ENCODE data around the gene MEGF11.

MEGF11 gene

GRCh38 chr15:66212563-66212921, 41.0 kb downstream of the MEGF11 start:
- no peak for DNase-seq

DNA sequence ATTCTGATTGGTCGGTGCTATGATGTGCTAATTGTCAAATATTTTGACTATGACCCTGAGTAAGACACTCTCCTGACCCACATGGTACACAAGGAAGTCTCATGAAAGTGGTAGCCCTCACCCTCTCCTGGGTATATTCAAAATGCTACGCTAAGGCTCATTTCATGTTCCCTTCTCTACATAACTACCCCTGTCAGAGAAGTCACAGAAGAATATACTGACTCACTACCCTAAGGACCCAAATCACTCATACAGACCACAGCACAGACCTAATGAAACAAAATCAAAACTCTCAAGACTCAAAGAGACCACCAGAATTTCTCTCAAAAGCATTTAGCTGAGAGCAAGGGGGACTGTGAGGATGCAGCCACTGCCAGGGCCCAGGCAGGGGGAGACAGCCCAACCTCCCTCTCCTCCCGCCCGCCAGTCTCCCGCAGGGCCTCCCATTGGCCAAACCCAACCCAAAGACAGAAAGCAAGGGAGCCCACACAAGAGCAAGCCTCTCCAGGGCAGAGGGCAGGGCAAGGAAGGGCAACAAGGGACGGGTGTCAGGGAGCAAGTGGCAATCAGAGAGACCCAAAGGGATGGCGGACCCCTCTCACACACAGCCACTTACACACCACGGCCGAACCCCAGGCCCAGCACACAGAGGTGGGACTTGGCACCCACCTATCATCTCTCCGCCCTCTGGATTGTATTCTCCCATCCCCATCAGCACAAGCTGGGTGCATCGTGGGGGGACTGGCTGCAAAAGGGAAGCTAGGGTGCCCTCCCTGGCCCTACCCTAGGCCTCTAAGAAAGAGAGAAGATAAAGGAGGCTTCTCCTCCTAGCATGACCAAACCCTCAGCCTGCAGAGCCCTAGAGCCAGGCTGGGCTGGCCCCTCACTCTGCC, 41.6 kb downstream of the MEGF11 start:
- DNase-seq: no peak

DNA sequence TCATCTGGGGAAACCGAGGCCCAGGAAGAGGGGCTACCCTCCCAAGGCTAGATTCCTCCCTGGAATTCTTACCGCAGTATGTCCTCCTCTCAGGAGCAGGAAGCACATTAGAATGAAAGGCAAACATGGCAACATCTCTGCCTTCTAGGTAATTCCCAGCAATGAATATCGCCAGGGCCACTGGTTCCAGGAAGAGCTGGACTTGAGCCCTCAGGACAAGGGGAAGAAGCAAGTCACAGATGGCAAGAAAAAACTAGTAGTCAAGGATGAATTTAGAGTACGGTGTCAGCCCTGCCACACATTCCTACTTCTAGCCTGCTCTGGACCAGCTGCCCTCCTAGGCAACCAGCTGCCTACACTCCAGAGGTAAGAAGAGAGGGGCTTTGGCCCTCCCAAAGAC, 42.9 kb downstream of the MEGF11 start:
- DNase-seq: no peak

GRCh38 chr15:66198757-66199156, 54.8 kb downstream of the MEGF11 start:
- DNase-seq: no peak

DNA sequence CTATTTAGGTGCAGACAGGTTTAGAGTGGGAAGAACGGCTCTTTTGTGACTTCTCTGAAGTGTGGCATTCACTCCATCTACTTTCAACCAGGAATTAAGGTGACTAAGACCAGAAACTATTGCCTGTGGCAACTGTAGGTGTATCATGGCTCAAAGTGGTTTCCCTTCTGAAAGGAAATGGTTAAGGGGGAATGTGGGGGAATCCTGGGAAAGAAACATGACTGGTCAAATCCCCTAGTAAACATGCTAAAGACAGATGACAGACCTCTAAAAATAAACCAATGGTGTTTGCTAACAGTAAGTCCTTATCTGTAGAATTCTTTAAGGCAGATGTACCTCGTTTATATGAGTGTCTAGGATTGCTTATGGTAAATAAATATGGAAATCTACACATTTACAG, 56.9 kb downstream of the MEGF11 start:
- no peak for DNase-seq

- DNase-seq: no peak
Measured at GRCh38 chr15:66195621-66196230, 57.8 kb downstream of the MEGF11 start.

DNA sequence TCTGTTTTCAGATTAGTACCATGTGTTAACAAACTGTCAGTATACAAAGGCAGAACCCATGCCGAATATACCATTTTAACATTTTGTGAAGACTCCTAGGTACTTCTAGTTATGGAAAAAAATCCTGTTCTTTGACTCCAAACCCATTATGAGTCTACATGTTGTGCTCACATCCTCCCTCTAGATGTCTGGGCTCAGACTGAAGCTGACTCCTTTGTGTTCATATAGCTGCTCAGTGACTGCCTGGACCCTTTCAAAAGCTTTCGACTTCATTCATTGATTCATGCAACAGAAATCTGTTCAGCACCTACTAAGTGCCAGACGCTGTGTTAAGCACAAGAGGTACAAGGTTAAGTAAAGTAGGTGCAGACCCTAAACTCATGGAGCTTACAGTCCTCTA, 60.5 kb downstream of the MEGF11 start:
- DNase-seq: no peak

GRCh38 chr15:66190746-66191145, 62.8 kb downstream of the MEGF11 start:
- no peak for DNase-seq

DNA sequence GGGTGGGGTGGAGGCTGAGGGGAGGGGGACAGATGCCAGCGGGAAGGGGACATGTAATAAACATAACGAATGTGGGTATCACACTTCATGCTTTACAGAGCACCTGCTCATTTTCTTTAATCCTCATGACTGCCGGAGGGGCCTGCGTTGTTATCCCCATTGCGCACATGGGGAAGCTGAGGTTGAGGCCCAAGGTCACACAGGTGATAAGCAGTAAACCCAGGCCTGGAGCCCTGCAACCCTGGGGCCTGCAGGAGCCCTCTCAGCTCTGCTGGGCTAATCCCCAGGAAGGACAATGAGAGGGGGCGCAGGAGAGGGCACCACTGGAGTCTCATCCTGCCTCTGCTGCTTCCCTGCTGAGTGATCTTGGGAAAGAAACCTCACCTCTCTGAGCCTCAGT, 64.3 kb downstream of the MEGF11 start:
- no peak for DNase-seq

DNA sequence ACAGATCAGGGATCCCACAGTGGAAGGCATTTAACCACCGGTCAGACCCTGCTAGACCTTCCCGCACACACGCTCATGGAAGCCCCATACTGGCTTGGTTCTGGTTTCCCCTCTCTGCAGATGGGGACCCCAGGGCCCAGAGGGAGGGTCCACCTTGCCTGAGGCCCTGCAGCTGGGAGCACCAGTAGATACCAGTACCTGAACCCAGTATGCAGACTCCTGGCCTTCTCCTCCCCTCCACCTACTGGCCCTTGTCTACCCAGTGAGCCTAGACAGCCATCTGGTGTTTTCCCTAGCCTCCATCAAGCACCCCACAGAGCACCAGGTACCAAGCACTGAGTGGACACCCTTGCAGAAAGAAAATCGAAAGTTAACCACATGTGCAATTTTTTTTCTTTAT, 65.1 kb downstream of the MEGF11 start:
- no peak for DNase-seq

DNA sequence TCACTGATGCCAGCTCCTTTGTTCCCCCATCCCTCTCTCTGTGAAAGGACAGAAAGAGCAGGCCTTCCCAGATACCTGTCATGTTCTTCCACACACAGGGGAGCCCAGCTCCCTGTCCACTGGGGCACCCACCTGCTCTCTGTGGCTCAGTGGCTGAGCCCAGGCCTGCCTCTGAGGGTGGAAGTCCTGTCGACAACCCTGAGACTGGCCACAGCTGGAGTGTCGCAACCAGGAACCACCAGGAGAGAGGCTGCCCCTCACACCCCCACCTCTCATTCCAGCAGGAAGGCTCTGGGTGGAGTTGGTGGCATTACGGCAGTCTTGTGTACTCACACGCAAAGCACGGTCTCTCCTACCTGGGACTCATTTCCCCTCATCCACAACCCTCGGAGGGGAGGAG, 66.3 kb downstream of the MEGF11 start:
- no peak for DNase-seq

DNA sequence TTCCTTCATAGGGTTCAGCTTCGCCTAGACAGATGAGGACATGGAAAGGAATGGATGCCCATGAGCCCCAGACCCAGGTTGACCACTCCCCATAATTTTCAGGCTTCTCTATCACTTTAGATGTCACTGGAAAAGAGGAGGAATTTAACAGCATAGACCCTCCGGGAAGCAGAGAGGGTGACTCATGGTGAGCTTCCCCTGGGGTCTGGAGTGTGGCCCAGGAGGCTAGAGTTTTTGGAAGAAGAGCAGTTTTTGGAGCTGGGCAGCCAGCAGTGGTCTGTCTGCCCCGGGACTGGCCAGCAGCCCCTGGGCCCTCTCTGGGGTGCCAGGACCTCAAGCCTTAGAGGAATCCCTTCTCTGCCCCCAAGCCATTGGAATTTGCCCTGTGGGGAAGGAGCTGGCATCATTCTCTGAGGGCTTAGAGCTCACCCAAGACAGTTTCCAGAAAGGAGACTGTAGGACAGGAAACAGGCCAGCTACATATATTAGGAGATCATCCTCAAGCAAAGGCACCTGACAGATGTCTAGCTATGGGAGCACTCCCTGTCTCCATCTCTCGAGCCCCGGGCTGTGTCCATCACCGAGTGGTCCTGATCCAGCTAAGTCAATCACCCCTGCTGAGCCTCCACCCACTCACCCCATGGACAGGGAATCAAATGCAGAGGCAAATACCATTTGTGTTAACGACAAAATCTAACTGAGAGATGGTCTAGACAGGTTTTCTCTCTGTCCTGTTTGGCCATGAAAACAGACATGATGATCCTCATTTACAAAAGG, 67.3 kb downstream of the MEGF11 start:
- DNase-seq: no peak

GRCh38 chr15:66184936-66185790, 68.4 kb downstream of the MEGF11 start:
- DNase-seq: no peak

- DNase-seq: no peak
Measured at GRCh38 chr15:66184492-66184891, 69.1 kb downstream of the MEGF11 start.

DNA sequence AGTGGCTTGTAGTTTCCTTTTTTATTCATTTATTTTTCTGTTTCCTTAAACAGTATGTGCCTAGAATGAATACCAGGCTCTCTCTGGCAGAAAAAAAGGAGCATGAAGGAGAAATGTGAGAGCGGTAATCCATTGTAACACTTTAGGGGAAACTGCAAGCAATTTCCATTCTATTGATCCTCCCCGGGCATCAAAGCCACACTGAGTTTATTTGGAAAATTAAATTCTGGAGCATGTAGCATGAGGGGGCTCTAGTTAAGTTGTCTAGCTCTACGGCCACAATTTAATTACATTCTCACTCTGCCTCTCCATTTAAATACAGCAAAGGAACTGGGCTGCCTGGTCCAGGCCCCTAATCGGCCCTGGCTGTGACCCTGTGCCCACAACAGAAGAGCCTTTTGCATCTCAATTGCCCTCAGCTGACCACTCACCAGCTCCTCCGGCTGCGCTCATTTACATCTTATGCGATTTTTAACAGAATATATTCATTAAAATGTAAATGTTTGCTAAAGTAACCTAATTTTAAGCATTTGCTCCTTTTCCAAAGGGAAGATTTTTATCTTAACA, 72.9 kb downstream of the MEGF11 start:
- no peak for DNase-seq

GRCh38 chr15:66178531-66178910, 75.0 kb downstream of the MEGF11 start:
- no peak for DNase-seq

- no peak for DNase-seq
Measured at GRCh38 chr15:66172324-66172980, 81.1 kb downstream of the MEGF11 start.

DNA sequence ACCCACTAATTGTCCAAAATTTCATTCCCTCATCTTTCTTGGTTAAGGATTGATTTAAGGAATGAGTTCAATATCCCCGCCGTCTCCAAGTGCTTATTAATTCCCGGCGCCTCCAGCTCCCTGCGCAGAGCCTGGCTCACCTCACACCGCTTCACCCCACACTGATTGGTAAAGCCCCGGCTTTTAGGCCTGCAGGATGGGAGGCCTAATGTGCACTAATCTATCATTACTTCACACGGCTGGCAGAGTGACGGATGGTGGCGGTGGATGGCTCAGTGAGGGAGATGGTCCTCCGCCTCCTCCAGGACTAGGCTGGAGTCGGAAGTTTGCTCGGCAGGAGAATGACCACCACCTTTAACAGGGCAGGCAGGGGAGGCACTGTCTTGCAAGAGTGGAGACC, 81.7 kb downstream of the MEGF11 start:
- DNase-seq: no peak

DNA sequence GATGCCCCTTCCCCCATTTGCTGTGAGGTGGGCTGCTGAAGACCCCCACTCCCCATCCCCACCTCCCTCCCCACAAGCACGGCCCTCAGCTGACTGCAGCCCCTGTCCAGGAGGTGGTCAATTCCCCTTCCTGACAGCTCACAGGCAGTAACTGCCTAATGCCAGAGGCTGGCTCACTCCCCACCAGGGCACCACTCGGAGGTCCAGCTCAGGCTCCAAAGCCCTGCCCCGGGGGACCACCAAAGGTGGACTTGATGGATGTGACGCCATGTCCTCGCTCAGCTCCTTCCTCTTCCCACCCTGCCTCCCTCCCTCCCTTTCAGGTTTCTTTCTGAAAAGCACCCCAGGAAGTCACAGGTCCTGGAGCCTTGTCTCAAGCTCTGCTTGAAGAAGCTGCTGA, 82.8 kb downstream of the MEGF11 start:
- DNase-seq: no peak

DNA sequence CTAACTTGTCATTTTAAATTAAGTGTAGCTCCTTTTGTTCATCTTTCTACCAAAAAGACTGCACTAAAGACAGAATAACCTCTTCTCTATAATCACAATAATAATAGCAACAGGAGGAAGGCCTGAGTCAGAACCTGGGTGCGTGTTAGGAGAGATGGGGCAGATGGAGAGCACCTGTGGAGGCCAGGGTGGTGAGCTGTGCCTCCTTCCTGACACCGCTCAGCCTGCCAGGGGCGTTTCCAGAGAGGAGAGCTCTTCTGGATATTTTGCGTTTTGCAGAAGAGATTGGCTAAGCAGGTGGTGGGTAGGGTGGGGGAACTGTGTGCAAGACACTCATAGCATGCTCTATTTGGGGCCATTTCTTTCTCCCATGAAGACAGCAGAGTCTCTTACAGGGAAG, 83.5 kb downstream of the MEGF11 start:
- no peak for DNase-seq

- DNase-seq: no peak
Measured at GRCh38 chr15:66169625-66170024, 83.9 kb downstream of the MEGF11 start.

GRCh38 chr15:66169023-66169422, 84.5 kb downstream of the MEGF11 start:
- DNase-seq: no peak
